GM12891 (cell line): ENCODE measurements around the gene ZNRF1.

Source experiments
- PAX5 ChIP-seq: IDR thresholded peaks from 2 replicates; pipeline ENCODE4 v1.6.1; 2011; ENCODE audit warnings: low read length, moderate library complexity, mild to moderate bottlenecking; ENCODE audit not compliant: insufficient read depth, severe bottlenecking
- POLR2A ChIP-seq: IDR thresholded peaks from 2 replicates; pipeline ENCODE4 v1.6.1; 2011; ENCODE audit warnings: low read depth, low read length, control low read depth
- POLR2AphosphoS5 ChIP-seq: IDR thresholded peaks from 2 replicates; pipeline ENCODE4 v1.6.1; 2011; ENCODE audit warnings: low read depth, low read length, control low read depth
- POU2F2 ChIP-seq: IDR thresholded peaks from 2 replicates; pipeline ENCODE4 v1.6.1; 2011; ENCODE audit warnings: low read depth, mild to moderate bottlenecking, control low read depth, low read length, moderate library complexity
- SPI1 ChIP-seq: IDR thresholded peaks from 2 replicates; pipeline ENCODE4 v1.6.1; 2011; ENCODE audit warnings: low read depth, low read length, control low read depth
- TAF1 ChIP-seq: IDR thresholded peaks from 2 replicates; pipeline ENCODE4 v1.6.1; 2011; ENCODE audit warnings: low read depth, low read length, control low read depth

GRCh38 chr16:75151798-75152197, 153.0 kb downstream of the ZNRF1 start:
- TF ChIP-seq POLR2A: no peak
- no peak for TF ChIP-seq POLR2AphosphoS5
- no peak for TF ChIP-seq SPI1
- TF ChIP-seq TAF1: no peak
- no peak for TF ChIP-seq POU2F2
- no peak for TF ChIP-seq PAX5
